ENCODE measurements around the gene PIP. TPM values are rescaled to one million over a fixed set of nuclear protein-coding genes. Genes with fewer than 3 reads are reported as not detected.

Gene PIP
- total RNA-seq, 1 donor from 2014 or later: 2.5 TPM

GRCh38 chr7:143129051-143129450 is 2.8 kb upstream of the PIP start:
- Histone ChIP-seq H3K27me3 (no peaks in the 10 kb centered on the region), H3K4me1 (no peaks in the 10 kb centered on the region), H3K27ac (no peak overlapping the region), H3K9me3 (no peaks in the 10 kb centered on the region), H3K36me3 (no peaks in the 10 kb centered on the region), H3K4me3 (no peak overlapping the region)
- intact Hi-C loops (cut with DNase I): no loop called here
- DNase-seq (ENCODE audit: extremely low spot score in 2 of 2): no peak
- TF ChIP-seq, protein P1, sequence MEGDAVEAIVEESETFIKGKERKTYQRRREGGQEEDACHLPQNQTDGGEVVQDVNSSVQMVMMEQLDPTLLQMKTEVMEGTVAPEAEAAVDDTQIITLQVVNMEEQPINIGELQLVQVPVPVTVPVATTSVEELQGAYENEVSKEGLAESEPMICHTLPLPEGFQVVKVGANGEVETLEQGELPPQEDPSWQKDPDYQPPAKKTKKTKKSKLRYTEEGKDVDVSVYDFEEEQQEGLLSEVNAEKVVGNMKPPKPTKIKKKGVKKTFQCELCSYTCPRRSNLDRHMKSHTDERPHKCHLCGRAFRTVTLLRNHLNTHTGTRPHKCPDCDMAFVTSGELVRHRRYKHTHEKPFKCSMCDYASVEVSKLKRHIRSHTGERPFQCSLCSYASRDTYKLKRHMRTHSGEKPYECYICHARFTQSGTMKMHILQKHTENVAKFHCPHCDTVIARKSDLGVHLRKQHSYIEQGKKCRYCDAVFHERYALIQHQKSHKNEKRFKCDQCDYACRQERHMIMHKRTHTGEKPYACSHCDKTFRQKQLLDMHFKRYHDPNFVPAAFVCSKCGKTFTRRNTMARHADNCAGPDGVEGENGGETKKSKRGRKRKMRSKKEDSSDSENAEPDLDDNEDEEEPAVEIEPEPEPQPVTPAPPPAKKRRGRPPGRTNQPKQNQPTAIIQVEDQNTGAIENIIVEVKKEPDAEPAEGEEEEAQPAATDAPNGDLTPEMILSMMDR (IDR thresholded peaks at IDR 0.05): no peak
- TF ChIP-seq POLR2A (IDR thresholded peaks at IDR 0.05) (no peak), POLR2AphosphoS5 (IDR thresholded peaks at IDR 0.05; ENCODE audit: insufficient read depth in 1 of 2, low read depth in 1 of 2) (no peak)

- Histone ChIP-seq H3K4me1 (no peaks in the 10 kb centered on the region), H3K27me3 (no peaks in the 10 kb centered on the region), H3K27ac (no peak overlapping the region), H3K9me3 (no peaks in the 10 kb centered on the region), H3K36me3 (no peaks in the 10 kb centered on the region), H3K4me3 (no peak overlapping the region)
- TF ChIP-seq POLR2A (IDR thresholded peaks at IDR 0.05) (no peak), POLR2AphosphoS5 (IDR thresholded peaks at IDR 0.05; ENCODE audit: insufficient read depth in 1 of 2, low read depth in 1 of 2) (no peak)
- TF ChIP-seq, protein P1 (IDR thresholded peaks at IDR 0.05): no peak
- intact Hi-C loops (cut with DNase I): no loop called here
- DNase-seq (ENCODE audit: extremely low spot score in 2 of 2): no peak
Measured at GRCh38 chr7:143129477-143129876, 2.4 kb upstream of the PIP start.

DNA sequence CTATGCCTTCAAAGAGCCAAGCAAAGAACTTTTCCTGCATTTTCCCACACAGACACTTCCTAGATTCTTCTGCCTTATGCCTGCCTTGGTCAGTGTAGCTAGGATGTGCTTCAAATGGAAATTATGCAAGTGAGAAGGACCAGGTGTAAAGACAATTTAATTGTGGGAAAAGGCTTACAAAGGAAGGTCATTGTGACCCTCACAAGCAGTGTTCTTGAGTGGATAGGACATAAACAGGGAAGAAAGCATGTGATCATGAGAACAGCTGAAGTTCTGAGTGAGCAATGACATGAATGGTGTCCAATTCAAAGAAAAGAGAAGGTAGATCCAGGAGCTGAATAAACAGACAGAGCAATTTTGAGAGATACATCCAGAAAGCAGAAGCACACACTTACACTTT is 1.3 kb upstream of the PIP start:
- intact Hi-C loops (cut with DNase I): no loop called here
- no peaks in the 10 kb centered on the region for H3K4me1 ChIP-seq
- TF ChIP-seq, protein P1 (IDR thresholded peaks at IDR 0.05): no peak
- TF ChIP-seq POLR2A (IDR thresholded peaks at IDR 0.05): no peak
- no peak for TF ChIP-seq POLR2AphosphoS5 (IDR thresholded peaks at IDR 0.05; ENCODE audit: insufficient read depth in 1 of 2, low read depth in 1 of 2)

DNA sequence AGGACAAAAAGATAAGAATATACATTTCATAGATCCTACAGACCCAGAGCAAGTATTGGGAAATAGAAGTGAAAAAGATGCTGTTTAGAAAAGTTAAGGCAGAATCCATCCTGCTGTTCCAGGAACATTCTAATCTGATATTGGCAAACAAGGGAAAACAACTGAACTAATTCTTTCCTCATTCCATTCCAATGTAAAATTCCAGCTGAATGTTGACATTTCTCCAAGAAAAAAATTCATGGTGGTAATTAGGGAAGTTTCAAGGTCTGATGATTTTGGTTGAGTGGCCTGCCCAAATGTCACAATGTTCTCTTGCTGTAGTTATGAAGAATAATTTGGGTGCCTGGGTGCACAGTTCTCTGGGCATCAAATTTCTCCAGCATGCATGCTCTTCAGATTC is 15.2 kb downstream of the PIP start:
- no peaks in the 10 kb centered on the region for H3K36me3 ChIP-seq
- TF ChIP-seq POLR2AphosphoS5 (IDR thresholded peaks at IDR 0.05; ENCODE audit: insufficient read depth in 1 of 2, low read depth in 1 of 2): no peak
- TF ChIP-seq POLR2A (IDR thresholded peaks at IDR 0.05): no peak
- TF ChIP-seq, protein P1 (IDR thresholded peaks at IDR 0.05): no peak
- H3K27ac ChIP-seq: no peak overlapping the region
- no peaks in the 10 kb centered on the region for H3K4me1 ChIP-seq
- no peak for DNase-seq (ENCODE audit: extremely low spot score in 2 of 2)
- no peaks in the 10 kb centered on the region for H3K27me3 ChIP-seq
- intact Hi-C loops (cut with DNase I): no loop called here
- no peak overlapping the region for H3K4me3 ChIP-seq
- no peaks in the 10 kb centered on the region for H3K9me3 ChIP-seq

More for the DNA sequence above, 1.3 kb upstream of the PIP start:
- Histone ChIP-seq H3K4me3 (no peak overlapping the region), H3K9me3 (no peaks in the 10 kb centered on the region), H3K27ac (no peak overlapping the region), H3K36me3 (no peaks in the 10 kb centered on the region), H3K27me3 (no peaks in the 10 kb centered on the region)
- DNase-seq (ENCODE audit: extremely low spot score in 2 of 2): no peak

DNA sequence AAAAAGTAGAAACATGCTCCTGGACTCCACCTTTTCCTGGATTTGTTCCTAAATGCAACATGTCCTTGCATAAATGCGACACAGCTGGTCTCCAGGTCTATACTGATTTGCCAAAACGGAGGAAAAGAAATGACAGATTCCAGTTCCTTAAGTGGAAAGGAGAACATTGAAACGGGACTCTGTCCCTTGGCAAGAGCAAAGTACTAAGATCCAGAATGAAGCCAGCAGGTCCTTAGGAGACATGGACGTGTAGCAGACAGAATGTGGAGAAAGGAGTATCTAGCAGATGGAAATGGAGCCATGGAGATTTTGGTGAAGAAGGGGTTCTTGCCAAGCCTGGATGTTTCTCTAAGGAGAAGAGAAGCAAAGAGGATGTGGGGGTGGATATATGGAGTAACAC is 16.2 kb downstream of the PIP start:
- no peak for DNase-seq (ENCODE audit: extremely low spot score in 2 of 2)
- no peak for TF ChIP-seq POLR2A (IDR thresholded peaks at IDR 0.05)
- no peak for TF ChIP-seq POLR2AphosphoS5 (IDR thresholded peaks at IDR 0.05; ENCODE audit: insufficient read depth in 1 of 2, low read depth in 1 of 2)
- TF ChIP-seq, protein P1 (IDR thresholded peaks at IDR 0.05): no peak
- intact Hi-C loops (cut with DNase I): no loop called here

More for the DNA sequence above, 16.2 kb downstream of the PIP start:
- H3K9me3 ChIP-seq: no peaks in the 10 kb centered on the region
- H3K4me3 ChIP-seq: no peak overlapping the region
- no peaks in the 10 kb centered on the region for H3K27me3 ChIP-seq
- H3K4me1 ChIP-seq: no peaks in the 10 kb centered on the region
- H3K27ac ChIP-seq: no peak overlapping the region
- H3K36me3 ChIP-seq: no peaks in the 10 kb centered on the region
